Urinary bladder (tissue), 4 donors: ENCODE measurements around the gene TXNDC16. TPM values are rescaled to one million over a fixed set of nuclear protein-coding genes. Genes with fewer than 3 reads are reported as not detected.

ENCODE experiments used
- DNase-seq: peaks from one replicate; pipeline ENCODE4 v3.0.0-alpha.2; 2015; ENCODE audit errors: extremely low spot score
- H3K27ac ChIP-seq: one replicate; pipeline ENCODE4 v1.5.1; 2013; ENCODE audit warnings: low read depth, mild to moderate bottlenecking, moderate library complexity
- H3K36me3 ChIP-seq: one replicate; pipeline ENCODE4 v1.6.1; 2013; ENCODE audit warnings: mild to moderate bottlenecking, moderate library complexity; ENCODE audit not compliant: insufficient read depth
- H3K4me1 ChIP-seq: one replicate; pipeline ENCODE4 v1.6.1; 2013; ENCODE audit warnings: mild to moderate bottlenecking, moderate library complexity; ENCODE audit not compliant: insufficient read depth
- H3K4me3 ChIP-seq: one replicate; pipeline ENCODE4 v1.5.1; 2013; ENCODE audit warnings: low read depth, low read length
- WGBS: extraction: QIAGEN DNeasy Blood & Tissue Kit; methylation state at CpG from one replicate; pipeline ENCODE4 v1.1.7; 2013; 5-methylcytosine and 5-hydroxymethylcytosine counted together
- polyA plus RNA-seq: library from polyadenylated mRNA; stranded (reverse); fragments of 200-250 nt; gene quantifications from one replicate; pipeline ENCODE4 v1.2.3, GENCODE V29; 2013
- total RNA-seq: library from RNA; depleted of rRNA; stranded (reverse); fragments of >200 nt; gene quantifications from one replicate; pipeline ENCODE4 v1.2.3, GENCODE V29; 2014
- donor health status: healthy with polysubstance abuse.
- donor health status: healthy.

Gene TXNDC16
- total and polyA plus RNA-seq, 2 donors: 5.6 to 19.2 TPM

DNA sequence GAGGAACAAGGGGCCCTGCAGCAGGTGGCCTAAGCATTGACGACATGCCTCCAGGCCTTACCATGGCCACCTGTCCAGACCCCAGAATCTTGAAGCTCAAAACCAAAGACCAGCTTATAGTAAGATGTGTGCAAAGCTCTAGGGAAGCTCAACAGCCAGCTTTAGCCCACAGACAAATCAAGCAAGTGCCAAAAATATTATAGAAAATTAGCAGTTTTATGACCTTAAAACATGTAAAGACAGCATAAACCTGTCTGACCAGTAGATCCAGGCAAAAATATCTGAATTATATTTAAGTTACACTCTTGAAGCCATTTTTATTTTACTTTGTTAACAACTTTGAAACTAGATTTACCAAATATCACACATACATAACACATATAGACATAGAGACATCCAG, 90.6 kb downstream of the TXNDC16 start:
- H3K4me1 ChIP-seq: no peaks in the 10 kb centered on the region
- H3K4me3 ChIP-seq: no peak overlapping the region
- 98% methylated on average over 1 of the region's 1 CpG for WGBS
- H3K36me3 ChIP-seq: no peaks in the 10 kb centered on the region
- DNase-seq: no peak
- no peak overlapping the region for H3K27ac ChIP-seq

GRCh38 chr14:52458721-52459085, 93.6 kb downstream of the TXNDC16 start:
- no peak overlapping the region for H3K4me3 ChIP-seq
- H3K4me1 ChIP-seq: no peaks in the 10 kb centered on the region
- 36% methylated on average over 1 of the region's 1 CpG for WGBS
- H3K36me3 ChIP-seq: no peaks in the 10 kb centered on the region
- no peak overlapping the region for H3K27ac ChIP-seq
- DNase-seq: no peak

DNA sequence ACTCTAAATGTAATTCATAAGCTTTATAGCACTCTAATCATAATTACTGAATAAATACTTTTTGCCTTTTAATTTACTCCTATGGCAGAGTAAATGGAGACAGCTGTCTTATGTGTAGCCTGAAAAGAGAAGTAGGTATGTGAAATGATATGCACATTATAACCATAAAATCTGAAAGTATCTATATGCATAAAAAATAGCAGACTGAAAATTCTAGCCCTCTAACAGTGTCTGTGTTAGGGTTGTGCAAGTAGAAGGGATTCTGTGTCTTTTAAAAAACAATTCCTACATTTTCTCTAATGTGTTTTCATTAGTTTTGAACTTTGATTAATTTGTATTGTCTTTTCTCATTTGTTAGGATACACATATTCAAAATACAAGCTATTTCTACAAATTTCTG, 94.9 kb downstream of the TXNDC16 start:
- no peaks in the 10 kb centered on the region for H3K4me1 ChIP-seq
- no peak overlapping the region for H3K4me3 ChIP-seq
- DNase-seq: no peak
- H3K27ac ChIP-seq: no peak overlapping the region
- no peaks in the 10 kb centered on the region for H3K36me3 ChIP-seq

DNA sequence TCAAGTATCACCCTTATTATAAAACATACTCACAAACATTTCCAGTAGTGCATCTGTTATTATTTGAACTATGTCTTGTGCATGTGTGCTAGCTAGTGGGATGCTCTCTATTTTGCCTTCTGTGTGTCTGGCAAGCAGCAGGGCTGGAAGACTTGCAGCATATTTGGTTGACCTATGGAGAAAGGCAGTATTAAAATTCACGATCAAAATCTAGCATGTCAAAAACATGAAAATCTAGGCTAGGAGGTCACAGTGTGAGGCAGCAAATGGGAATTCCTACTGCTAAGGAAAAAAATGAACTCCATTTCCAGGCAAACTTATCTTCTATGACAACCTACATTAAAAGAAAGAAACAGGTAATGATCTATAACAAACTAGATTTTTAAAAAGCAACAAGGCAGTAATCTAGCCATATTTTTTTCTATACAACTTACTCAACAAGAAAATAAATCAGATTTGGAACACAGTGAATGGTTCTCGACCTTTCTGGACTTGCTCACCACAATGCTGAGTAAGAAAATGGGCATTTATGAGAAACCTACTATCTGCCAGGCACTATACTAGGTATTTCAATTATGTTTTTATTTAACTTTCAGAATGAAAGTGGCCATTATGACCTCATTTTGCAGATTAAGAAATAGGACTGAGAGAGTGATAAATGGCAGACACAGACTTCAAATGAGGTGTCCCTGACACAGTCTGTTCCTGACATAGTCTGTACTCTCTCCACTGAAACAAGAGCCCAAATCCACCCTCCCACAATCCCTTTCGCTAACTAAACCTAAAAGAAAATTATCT, 96.8 kb downstream of the TXNDC16 start:
- no peak for DNase-seq
- Histone ChIP-seq H3K36me3 (no peaks in the 10 kb centered on the region), H3K4me1 (no peaks in the 10 kb centered on the region), H3K4me3 (no peak overlapping the region), H3K27ac (no peak overlapping the region)
- 73% methylated on average over 3 of the region's 3 CpGs for WGBS

GRCh38 chr14:52447236-52447635, 105.1 kb downstream of the TXNDC16 start:
- no peak overlapping the region for H3K27ac ChIP-seq
- no peaks in the 10 kb centered on the region for H3K36me3 ChIP-seq
- 99% methylated on average over 3 of the region's 3 CpGs for WGBS
- H3K4me3 ChIP-seq: no peak overlapping the region
- H3K4me1 ChIP-seq: no peaks in the 10 kb centered on the region
- no peak for DNase-seq

GRCh38 chr14:52446355-52446754, 106.0 kb downstream of the TXNDC16 start:
- DNase-seq: no peak
- no peak overlapping the region for H3K27ac ChIP-seq
- H3K4me1 ChIP-seq: no peaks in the 10 kb centered on the region
- no peaks in the 10 kb centered on the region for H3K36me3 ChIP-seq
- H3K4me3 ChIP-seq: no peak overlapping the region

DNA sequence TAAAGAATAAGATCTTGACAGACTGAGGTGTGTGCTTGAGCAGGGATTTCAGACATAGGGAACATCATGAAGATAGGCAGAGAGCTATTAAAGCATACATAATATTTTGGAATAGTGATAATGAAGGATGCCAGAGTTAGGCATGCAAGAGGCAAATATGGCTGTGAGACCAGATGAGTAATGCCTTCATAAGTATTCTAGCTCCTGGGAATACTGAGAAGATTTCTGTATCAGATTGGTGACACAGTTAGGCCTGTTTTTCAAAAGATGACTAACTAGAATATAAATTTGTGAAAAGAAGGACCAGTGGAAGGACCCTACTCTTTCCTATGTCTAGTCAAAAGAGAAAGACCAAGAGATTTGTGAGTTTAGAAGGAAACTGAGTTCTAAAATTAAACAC, 108.8 kb downstream of the TXNDC16 start:
- Histone ChIP-seq H3K4me1 (no peaks in the 10 kb centered on the region), H3K36me3 (no peaks in the 10 kb centered on the region), H3K27ac (no peak overlapping the region), H3K4me3 (no peak overlapping the region)
- no peak for DNase-seq

DNA sequence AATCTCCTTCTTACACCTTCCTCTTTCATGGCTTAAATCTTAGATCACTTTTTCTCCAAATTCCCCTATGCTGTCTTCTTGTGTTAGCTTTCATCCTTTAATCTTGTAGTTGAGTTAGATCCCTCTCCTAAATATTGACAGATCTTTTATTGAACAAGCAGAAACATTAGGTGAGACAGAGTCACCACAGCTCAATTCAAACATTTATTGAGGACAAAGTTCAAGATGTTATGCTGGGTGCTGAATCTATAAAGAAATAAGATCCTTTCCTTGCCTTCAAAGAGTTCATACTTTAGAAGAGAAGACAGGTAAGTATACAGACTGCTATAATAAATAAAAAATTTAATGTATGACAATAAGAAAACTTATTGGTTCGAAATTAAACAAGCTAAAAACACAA, 109.7 kb downstream of the TXNDC16 start:
- H3K4me3 ChIP-seq: no peak overlapping the region
- DNase-seq: no peak
- 95% methylated on average over 1 of the region's 1 CpG for WGBS
- no peaks in the 10 kb centered on the region for H3K4me1 ChIP-seq
- no peaks in the 10 kb centered on the region for H3K36me3 ChIP-seq
- no peak overlapping the region for H3K27ac ChIP-seq

GRCh38 chr14:52442166-52442565, 110.1 kb downstream of the TXNDC16 start:
- Histone ChIP-seq H3K36me3 (no peaks in the 10 kb centered on the region), H3K4me3 (no peak overlapping the region), H3K4me1 (no peaks in the 10 kb centered on the region), H3K27ac (no peak overlapping the region)
- WGBS: 93% methylated on average over 4 of the region's 4 CpGs
- DNase-seq: no peak

DNA sequence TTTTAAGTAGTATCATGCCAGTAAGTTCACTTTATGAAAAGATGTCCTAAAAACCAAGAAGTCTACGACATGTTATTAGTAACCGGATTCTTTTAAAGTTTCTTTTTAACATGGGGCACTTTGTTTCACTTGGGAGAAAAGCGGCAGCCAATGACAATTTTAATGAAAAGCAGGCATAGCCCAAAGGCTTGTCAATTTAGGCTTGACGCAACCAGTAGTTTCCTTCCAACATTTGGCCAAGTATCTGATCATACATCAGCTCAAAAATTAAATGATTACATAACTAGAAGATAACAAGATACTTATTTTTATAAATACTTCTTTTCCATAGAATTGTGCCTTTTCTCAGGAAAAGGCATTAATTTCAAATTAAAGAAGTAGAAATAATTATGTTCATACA, 112.8 kb downstream of the TXNDC16 start:
- H3K4me3 ChIP-seq: no peak overlapping the region
- no peaks in the 10 kb centered on the region for H3K4me1 ChIP-seq
- no peaks in the 10 kb centered on the region for H3K36me3 ChIP-seq
- WGBS: 94% methylated on average over 4 of the region's 4 CpGs
- H3K27ac ChIP-seq: no peak overlapping the region
- no peak for DNase-seq

DNA sequence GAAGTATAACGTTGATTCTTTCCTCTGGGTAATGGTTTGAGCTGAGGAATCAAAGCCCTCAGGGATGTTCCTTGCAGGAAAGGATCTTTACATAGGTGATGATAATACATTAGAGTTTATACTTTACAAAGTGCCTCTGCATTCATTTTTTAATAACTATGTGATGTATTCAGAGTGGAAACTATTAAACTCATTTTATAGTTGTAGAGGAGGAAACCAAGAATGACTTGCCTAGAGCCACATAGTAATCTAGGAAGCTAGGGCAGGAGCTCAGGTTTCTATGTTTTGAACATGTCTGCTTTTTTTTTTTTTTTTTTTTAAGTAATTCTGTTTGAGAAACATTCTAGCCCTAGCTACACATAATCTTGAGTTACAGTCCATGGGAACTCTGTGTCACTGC, 117.3 kb downstream of the TXNDC16 start:
- no peaks in the 10 kb centered on the region for H3K4me1 ChIP-seq
- DNase-seq: no peak
- WGBS: 91% methylated on average over 1 of the region's 1 CpG
- H3K4me3 ChIP-seq: no peak overlapping the region
- H3K27ac ChIP-seq: no peak overlapping the region
- no peaks in the 10 kb centered on the region for H3K36me3 ChIP-seq

DNA sequence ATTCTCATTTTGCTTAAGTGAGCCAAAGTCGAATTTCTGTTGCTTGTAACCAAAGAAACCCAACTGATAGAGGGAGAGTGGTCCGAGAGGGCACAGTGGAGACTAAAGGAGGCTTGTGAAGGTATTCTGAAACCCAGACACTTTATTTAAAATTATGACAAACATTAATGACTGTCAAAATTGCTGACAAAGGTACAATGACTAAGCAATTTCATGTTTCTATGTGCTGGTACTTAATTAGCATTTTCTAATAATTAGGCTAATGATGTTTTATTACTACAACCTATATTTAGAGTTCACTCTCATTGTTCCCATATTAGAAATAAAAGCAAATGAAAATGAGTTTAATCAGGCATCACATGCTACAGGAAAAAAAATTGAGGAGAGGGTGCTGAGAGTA, 121.8 kb downstream of the TXNDC16 start:
- WGBS: 93% methylated on average over 2 of the region's 2 CpGs
- Histone ChIP-seq H3K4me1 (no peaks in the 10 kb centered on the region), H3K27ac (no peak overlapping the region), H3K4me3 (no peak overlapping the region), H3K36me3 (no peaks in the 10 kb centered on the region)
- DNase-seq: no peak

DNA sequence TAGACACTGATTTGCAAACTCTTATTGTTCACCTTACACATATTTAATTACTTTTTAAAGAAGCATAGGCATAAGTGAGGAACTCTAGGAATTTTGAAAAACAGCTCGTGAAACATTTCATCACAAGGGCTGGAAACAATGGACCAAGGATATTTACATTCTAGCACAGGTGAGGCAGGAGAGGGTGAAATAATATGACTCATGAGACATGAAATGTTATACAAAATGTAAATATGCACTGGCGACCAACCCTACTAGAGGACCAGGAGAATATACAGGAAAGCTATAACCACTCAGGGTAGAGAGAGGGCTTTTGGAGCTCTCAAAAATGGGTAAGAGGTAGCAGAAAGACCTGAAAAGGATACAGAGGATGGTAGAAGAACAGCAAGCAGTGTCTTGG, 122.9 kb downstream of the TXNDC16 start:
- no peak overlapping the region for H3K27ac ChIP-seq
- WGBS: 90% methylated on average over 2 of the region's 2 CpGs
- DNase-seq: no peak

GRCh38 chr14:52427460-52427859, 124.8 kb downstream of the TXNDC16 start:
- DNase-seq: no peak
- H3K27ac ChIP-seq: no peak overlapping the region
- H3K4me1 ChIP-seq: no peaks in the 10 kb centered on the region
- 84% methylated on average over 1 of the region's 1 CpG for WGBS
- no peak overlapping the region for H3K4me3 ChIP-seq
- H3K36me3 ChIP-seq: no peaks in the 10 kb centered on the region

More for the DNA sequence above, 122.9 kb downstream of the TXNDC16 start:
- no peaks in the 10 kb centered on the region for H3K4me1 ChIP-seq
- no peak overlapping the region for H3K4me3 ChIP-seq
- no peaks in the 10 kb centered on the region for H3K36me3 ChIP-seq
